Hematopoietic multipotent progenitor cell treated with erythropoietin and hydrocortisone succinate and interleukin-3 and kit ligand, for 15 days (in vitro differentiated cells): ENCODE results near the gene LRFN4.
"Not testable (repeated sequence)": the region's sequence is repeated elsewhere in the genome, so short reads cannot be mapped to it uniquely, and the experiment has no call there.

ENCODE experiments used
- DNase-seq: peaks from one replicate; pipeline ENCODE4 v3.0.0-alpha.2; 2015; ENCODE audit warnings: low spot score

Gene LRFN4

GRCh38 chr11:66856496-66857233 is at the start of gene LRFN4:
TSS of gene LRFN4 (plus strand) at chr11:66857064. CDS start at chr11:66857745, 681 bp downstream.
- no peak for DNase-seq

GRCh38 chr11:66809592-66809991 is 47.3 kb upstream of the LRFN4 start:
- no peak for DNase-seq

- DNase-seq, result no peak
Observed at GRCh38 chr11:66810576-66811185, 46.2 kb upstream of the LRFN4 start.

GRCh38 chr11:66814678-66815077 is 42.2 kb upstream of the LRFN4 start:
- DNase-seq, result no peak

- no peak for DNase-seq
Observed at GRCh38 chr11:66815646-66816045, 41.2 kb upstream of the LRFN4 start.

- DNase-seq, result no peak
Observed at GRCh38 chr11:66818231-66818955, 38.5 kb upstream of the LRFN4 start.

GRCh38 chr11:66820381-66820780 is 36.5 kb upstream of the LRFN4 start:
- no peak for DNase-seq

- no peak for DNase-seq
Observed at GRCh38 chr11:66820901-66821300, 36.0 kb upstream of the LRFN4 start.

GRCh38 chr11:66823700-66824099 is 33.2 kb upstream of the LRFN4 start:
- no peak for DNase-seq

GRCh38 chr11:66824573-66824972 is 32.3 kb upstream of the LRFN4 start:
- DNase-seq, result not testable (repeated sequence)

- no peak for DNase-seq
Observed at GRCh38 chr11:66834539-66834845, 22.4 kb upstream of the LRFN4 start.

- no peak for DNase-seq
Observed at GRCh38 chr11:66834943-66835342, 21.9 kb upstream of the LRFN4 start.

- peak; percentile 63 for DNase-seq
Observed at GRCh38 chr11:66835768-66836405, 21.0 kb upstream of the LRFN4 start.

GRCh38 chr11:66840317-66841091 is 16.4 kb upstream of the LRFN4 start:
- no peak for DNase-seq

GRCh38 chr11:66841861-66842260 is 15.0 kb upstream of the LRFN4 start:
- DNase-seq, result no peak

- DNase-seq, result no peak
Observed at GRCh38 chr11:66842501-66842895, 14.4 kb upstream of the LRFN4 start.

- DNase-seq, result peak; percentile 94
Observed at GRCh38 chr11:66842896-66843775, 13.7 kb upstream of the LRFN4 start, which contains the start of gene RCE1. TSS of gene RCE1 (plus strand) at chr11:66843441. CDS start at chr11:66843456, 15 bp downstream.

GRCh38 chr11:66843776-66844495 is 12.9 kb upstream of the LRFN4 start:
- DNase-seq, result no peak

- no peak for DNase-seq
Observed at GRCh38 chr11:66844496-66845142, 12.2 kb upstream of the LRFN4 start.
